Gastroesophageal sphincter (tissue), 4 donors: ENCODE data around the gene UNC119B. TPM values are rescaled to one million over a fixed set of nuclear protein-coding genes. Genes with fewer than 3 reads are reported as not detected.

ENCODE experiments used
- ATAC-seq: fragments of 150-250 bp; one replicate; pipeline ENCODE4 v1.9.1; 2016; ENCODE audit warnings: mild to moderate bottlenecking, moderate library complexity
- H3K27ac ChIP-seq, 4 donors: fragments of 200-600 bp; sonication (generic) in 3 of 4; 1 replicate in 3 of 4; 2 replicates in 1 of 4; pipeline ENCODE4 v1.5.1; 2016 to 2019
- H3K27me3 ChIP-seq: fragments of 200-600 bp; sonication (generic); one replicate; pipeline ENCODE4 v1.5.1; 2019
- H3K36me3 ChIP-seq, 2 donors: fragments of 200-600 bp; sonication (generic); one replicate each; pipeline ENCODE4 v1.5.1; 2019; ENCODE audit warnings: control low read depth in 1 of 2
- H3K4me1 ChIP-seq, 3 donors: fragments of 200-600 bp; sonication (generic); 1 replicate in 2 of 3; 2 replicates in 1 of 3; pipeline ENCODE4 v1.5.1; 2016 to 2019; ENCODE audit warnings: control low read depth in 2 of 3
- H3K4me3 ChIP-seq, 2 donors: fragments of 200-600 bp; sonication (generic); one replicate each; pipeline ENCODE4 v1.5.1; 2019; ENCODE audit warnings: mild to moderate bottlenecking in 1 of 2, moderate library complexity in 1 of 2
- H3K9me3 ChIP-seq, 3 donors: fragments of 200-600 bp; sonication (generic); one replicate each; pipeline ENCODE4 v1.5.1; 2017 to 2019; ENCODE audit warnings: control low read depth in 2 of 3
- EP300 ChIP-seq: sonication (generic); formaldehyde crosslinking; IDR thresholded peaks from one replicate; pipeline ENCODE4 v1.6.1; 2017; ENCODE audit warnings: antibody characterized with exemption, mild to moderate bottlenecking
- POLR2A ChIP-seq, 2 donors: fragments of 450-650 bp; IDR thresholded peaks; one replicate each; pipeline ENCODE4 v1.6.1; 2017; ENCODE audit warnings: antibody characterized with exemption in 2 of 2, mild to moderate bottlenecking in 2 of 2, moderate library complexity in 1 of 2
- POLR2AphosphoS5 ChIP-seq: sonication (generic); formaldehyde crosslinking; IDR thresholded peaks from one replicate; pipeline ENCODE4 v1.6.1; 2017; ENCODE audit warnings: antibody characterized with exemption
- WGBS, 2 donors: methylation state at CpG; one replicate each; pipeline ENCODE4 v1.1.5; 2018; ENCODE audit warnings: low coverage in 1 of 2; 5-methylcytosine and 5-hydroxymethylcytosine counted together
- total RNA-seq, 4 donors: library from RNA; depleted of rRNA; stranded (reverse); fragments of >200 nt; gene quantifications; one replicate each; pipeline ENCODE4 v1.1.0, GENCODE V29; 2016
- TF ChIP-seq, protein P1 (sequence below), 4 experiments: fragments of 200-600 bp in 2 of 4; fragments of 450-650 bp in 2 of 4; sonication (generic) in 1 of 4; IDR thresholded peaks; one replicate each; pipeline ENCODE4 v1.5.1; 2017 to 2019; ENCODE audit warnings: antibody characterized with exemption in 4 of 4, mild to moderate bottlenecking in 2 of 4, moderate library complexity in 2 of 4

The UNC119B gene
- total RNA-seq, 4 donors from 2014 or later, result 21.8 to 33.3 (median 27.8) TPM

DNA sequence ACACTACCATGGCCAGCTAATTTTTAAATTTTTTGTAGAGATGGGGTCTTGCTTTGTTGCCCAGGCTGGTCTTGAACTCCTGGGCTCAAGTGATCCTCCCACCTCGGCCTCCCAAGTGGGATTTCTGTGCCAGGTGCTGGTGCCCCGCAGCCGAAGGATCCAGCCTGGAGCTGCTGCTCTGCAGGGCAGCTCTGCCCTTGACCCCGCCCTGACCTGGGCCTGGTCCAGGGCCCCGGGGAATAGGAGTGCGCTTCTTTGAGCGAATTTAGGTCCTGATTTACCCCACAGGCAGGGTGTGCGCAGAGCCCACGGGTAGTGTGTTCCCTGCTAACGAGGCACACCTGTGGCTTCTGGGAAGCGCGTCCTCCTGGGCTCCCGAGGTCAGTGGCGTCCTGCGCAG lies 30.6 kb downstream of the UNC119B start:
- WGBS, 2 donors, result 100% methylated on average over 1 of the region's 15 CpGs
- Histone ChIP-seq H3K27ac (no peak overlapping the region), H3K4me1 (no peaks in the 10 kb centered on the region), H3K27me3 (no peaks in the 10 kb centered on the region), H3K36me3 (peaks cover 0 to 30% of the 10 kb centered on the region in 2 donors), H3K4me3 (no peak overlapping the region), H3K9me3 (no peaks in the 10 kb centered on the region)
- no peak for ATAC-seq
- no peak for TF ChIP-seq EP300
- TF ChIP-seq, protein P1, sequence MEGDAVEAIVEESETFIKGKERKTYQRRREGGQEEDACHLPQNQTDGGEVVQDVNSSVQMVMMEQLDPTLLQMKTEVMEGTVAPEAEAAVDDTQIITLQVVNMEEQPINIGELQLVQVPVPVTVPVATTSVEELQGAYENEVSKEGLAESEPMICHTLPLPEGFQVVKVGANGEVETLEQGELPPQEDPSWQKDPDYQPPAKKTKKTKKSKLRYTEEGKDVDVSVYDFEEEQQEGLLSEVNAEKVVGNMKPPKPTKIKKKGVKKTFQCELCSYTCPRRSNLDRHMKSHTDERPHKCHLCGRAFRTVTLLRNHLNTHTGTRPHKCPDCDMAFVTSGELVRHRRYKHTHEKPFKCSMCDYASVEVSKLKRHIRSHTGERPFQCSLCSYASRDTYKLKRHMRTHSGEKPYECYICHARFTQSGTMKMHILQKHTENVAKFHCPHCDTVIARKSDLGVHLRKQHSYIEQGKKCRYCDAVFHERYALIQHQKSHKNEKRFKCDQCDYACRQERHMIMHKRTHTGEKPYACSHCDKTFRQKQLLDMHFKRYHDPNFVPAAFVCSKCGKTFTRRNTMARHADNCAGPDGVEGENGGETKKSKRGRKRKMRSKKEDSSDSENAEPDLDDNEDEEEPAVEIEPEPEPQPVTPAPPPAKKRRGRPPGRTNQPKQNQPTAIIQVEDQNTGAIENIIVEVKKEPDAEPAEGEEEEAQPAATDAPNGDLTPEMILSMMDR (IDR thresholded peaks at IDR 0.05), result no peak
- no peak for TF ChIP-seq POLR2AphosphoS5
- no peak for TF ChIP-seq POLR2A (IDR thresholded peaks at IDR 0.05)

DNA sequence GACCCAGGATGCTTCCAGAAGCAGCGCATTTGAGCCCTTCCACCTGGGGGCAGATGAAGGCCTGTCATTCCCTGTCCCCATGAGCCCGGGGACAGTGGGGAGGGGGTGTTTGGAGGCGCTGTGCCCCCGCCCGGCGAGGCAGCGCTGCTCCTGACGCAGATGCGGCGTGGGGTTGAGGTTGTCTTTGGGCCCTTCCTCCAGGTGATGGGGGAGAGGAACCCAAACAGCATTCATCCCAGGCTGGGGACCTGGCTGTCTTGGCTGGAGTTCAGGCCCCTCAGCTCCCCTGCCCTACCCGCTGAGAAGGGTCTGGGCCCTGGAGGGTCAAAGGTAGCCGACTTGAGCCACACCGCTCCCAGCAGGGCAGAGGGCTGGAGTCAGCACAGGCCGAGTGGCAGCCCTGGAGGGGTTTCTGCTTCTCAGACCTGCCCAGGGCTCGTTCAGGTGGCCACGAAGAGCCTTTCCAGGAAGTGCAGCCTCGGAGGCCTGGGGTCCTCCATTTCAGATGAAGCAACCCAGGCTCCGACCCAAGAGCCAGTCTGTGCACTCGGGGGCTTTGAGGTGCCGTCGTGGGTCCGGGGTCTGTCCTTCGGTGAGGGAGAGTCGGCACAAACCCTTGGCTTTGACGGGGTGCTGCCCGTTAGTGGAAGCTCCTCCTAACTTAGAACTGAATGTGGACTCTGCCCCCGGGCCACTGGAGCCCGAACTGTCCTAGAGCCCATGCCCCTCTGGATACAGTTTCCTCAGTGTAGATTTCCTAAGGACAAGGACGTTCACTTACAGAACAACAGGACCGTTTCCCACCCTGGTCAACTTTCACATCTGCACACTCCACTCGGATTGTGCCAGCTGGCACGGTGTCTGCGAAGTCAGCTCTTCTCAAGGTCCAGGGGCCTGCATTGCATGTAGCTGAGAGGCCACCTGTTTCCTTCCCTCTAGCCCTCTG lies 31.5 kb downstream of the UNC119B start:
- Histone ChIP-seq H3K27me3 (no peaks in the 10 kb centered on the region), H3K4me1 (no peaks in the 10 kb centered on the region), H3K27ac (no peak overlapping the region), H3K4me3 (no peak overlapping the region), H3K9me3 (no peaks in the 10 kb centered on the region), H3K36me3 (peaks cover 0 to 30% of the 10 kb centered on the region in 2 donors)
- ATAC-seq, result peak; percentile 32
- TF ChIP-seq EP300, result no peak
- TF ChIP-seq POLR2A (IDR thresholded peaks at IDR 0.05), result no peak
- TF ChIP-seq, protein P1 (IDR thresholded peaks at IDR 0.05), result no peak
- TF ChIP-seq POLR2AphosphoS5, result no peak
- 53 to 58% methylated on average over 4 to 10 of the region's 33 CpGs for WGBS, 2 donors

DNA sequence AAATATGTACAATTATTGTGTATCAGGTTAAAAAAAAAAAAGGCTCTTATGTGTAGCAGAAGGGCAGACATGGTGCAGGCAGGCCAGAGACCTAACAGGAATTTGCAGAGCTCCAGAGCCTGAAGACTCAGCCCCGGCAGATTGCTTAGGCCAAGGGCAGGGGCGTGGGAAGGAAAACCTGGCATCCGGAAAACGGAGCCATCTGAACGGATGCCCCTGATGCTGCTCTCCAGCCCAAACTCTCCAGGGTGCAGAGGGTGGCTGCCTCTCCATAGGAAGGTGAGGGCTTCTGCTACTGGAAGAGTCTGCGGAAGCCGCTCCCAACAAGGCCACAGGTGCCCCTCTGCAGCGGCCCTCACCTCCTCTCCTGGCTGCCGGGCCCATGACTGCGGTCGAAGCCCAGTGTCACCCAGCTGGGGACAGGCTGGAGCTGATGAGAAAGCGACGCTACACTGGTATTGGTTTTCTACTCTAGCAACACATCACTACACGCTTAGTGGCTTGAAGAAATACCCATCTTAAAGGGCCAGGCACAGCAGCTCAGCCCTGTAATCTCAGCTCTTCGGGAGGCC lies 34.8 kb downstream of the UNC119B start:
- no peaks in the 10 kb centered on the region for H3K4me1 ChIP-seq
- WGBS, 2 donors, result 74% methylated on average over 4 of the region's 15 CpGs; no CpG with 5 or more reads in 1 of the 2 donors
- H3K27me3 ChIP-seq, result no peaks in the 10 kb centered on the region
- no peak overlapping the region for H3K27ac ChIP-seq
- ATAC-seq, result no peak
- H3K36me3 ChIP-seq, result no peaks in the 10 kb centered on the region
- no peak overlapping the region for H3K4me3 ChIP-seq
- no peak for TF ChIP-seq POLR2A (IDR thresholded peaks at IDR 0.05)
- TF ChIP-seq, protein P1 (IDR thresholded peaks at IDR 0.05), result no peak
- TF ChIP-seq EP300, result no peak
- no peak for TF ChIP-seq POLR2AphosphoS5
- H3K9me3 ChIP-seq, result no peaks in the 10 kb centered on the region

DNA sequence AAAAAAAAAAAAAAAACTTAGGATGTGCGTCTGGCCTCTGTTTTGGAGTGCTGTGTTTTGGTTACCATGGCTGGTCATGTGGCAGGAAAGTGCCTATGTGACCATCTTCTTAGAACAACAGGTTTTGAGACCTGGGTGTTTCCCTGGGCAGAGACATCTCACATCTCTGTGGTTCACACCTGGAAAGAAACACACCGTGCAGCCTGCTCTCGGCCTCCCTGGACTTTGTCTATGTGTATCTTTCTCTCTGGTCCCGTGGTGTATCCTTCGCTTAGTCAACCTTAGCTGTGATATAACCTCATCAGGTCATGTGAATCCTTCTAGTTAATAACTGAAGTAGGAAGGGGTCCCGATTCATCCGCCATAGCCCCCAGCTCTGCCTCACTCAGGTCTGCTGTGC lies 38.0 kb downstream of the UNC119B start:
- ATAC-seq, result no peak
- 76% methylated on average over 7 of the region's 7 CpGs; no CpG with 5 or more reads in 1 of the 2 donors for WGBS, 2 donors
- no peak for TF ChIP-seq POLR2A (IDR thresholded peaks at IDR 0.05)
- TF ChIP-seq, protein P1 (IDR thresholded peaks at IDR 0.05), result no peak
- Histone ChIP-seq H3K4me1 (no peaks in the 10 kb centered on the region), H3K4me3 (no peak overlapping the region), H3K36me3 (no peaks in the 10 kb centered on the region), H3K27me3 (no peaks in the 10 kb centered on the region), H3K27ac (no peak overlapping the region), H3K9me3 (no peaks in the 10 kb centered on the region)

DNA sequence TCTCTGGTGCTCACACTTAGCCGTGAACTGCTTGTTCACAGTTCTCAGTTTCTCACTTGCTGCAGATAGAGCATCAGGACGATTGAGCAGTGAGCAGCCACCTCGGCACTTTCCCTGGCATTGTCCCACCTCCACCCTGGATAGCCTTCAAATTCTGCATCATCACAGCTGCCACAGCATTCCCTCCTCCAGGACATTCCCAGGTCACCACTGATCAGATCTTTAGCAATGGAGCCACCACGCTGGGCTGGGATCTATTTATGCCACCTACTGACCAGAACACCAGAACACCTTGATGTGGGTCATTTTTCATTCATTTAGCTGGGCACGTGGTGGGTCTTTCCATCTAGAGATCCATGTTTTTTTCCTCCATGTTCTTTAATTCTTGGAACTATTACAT lies 39.0 kb downstream of the UNC119B start:
- no peak overlapping the region for H3K4me3 ChIP-seq
- no peak for ATAC-seq
- WGBS, 2 donors, result 72 to 76% methylated on average over 5 of the region's 5 CpGs

More for the DNA sequence above, 39.0 kb downstream of the UNC119B start:
- no peaks in the 10 kb centered on the region for H3K9me3 ChIP-seq
- TF ChIP-seq EP300 (no peak), POLR2A (IDR thresholded peaks at IDR 0.05) (no peak), POLR2AphosphoS5 (no peak)
- TF ChIP-seq, protein P1 (IDR thresholded peaks at IDR 0.05), result no peak
- no peaks in the 10 kb centered on the region for H3K36me3 ChIP-seq
- H3K27me3 ChIP-seq, result no peaks in the 10 kb centered on the region
- H3K27ac ChIP-seq, result no peak overlapping the region
- H3K4me1 ChIP-seq, result no peaks in the 10 kb centered on the region
